Measurements from ENCODE around the gene PPOX. TPM values are rescaled to one million over a fixed set of nuclear protein-coding genes. Genes with fewer than 3 reads are reported as not detected.

Gene PPOX
- total RNA-seq, 4 donors from 2014 or later: 16.7 to 46.5 (median 24.8) TPM

- intact Hi-C loops (cut with DNase I; ENCODE audit: low total_unique reads): no loop called here
- no peak for DNase-seq (ENCODE audit: low spot score in 2 of 2)
- no peak overlapping the region for H3K4me3 ChIP-seq (ENCODE audit: low read depth, poor library complexity, severe bottlenecking)
- TF ChIP-seq CTCF (IDR thresholded peaks at IDR 0.05) (no peak), POLR2A (IDR thresholded peaks at IDR 0.05) (no peak)
- WGBS, 2 donors: 67 to 69% methylated on average over 21 of the region's 21 CpGs
These were observed 27.5 kb downstream of the PPOX start for GRCh38 chr1:161193561-161194235.

GRCh38 chr1:161195171-161195570 lies 28.9 kb downstream of the PPOX start:
- WGBS, 2 donors: 82 to 93% methylated on average over 4 of the region's 4 CpGs
- intact Hi-C loops (cut with DNase I; ENCODE audit: low total_unique reads): no loop called here
- DNase-seq (ENCODE audit: low spot score in 2 of 2): no peak
- no peak overlapping the region for H3K4me3 ChIP-seq (ENCODE audit: low read depth, poor library complexity, severe bottlenecking)
- TF ChIP-seq CTCF (IDR thresholded peaks at IDR 0.05) (no peak), POLR2A (IDR thresholded peaks at IDR 0.05) (no peak)

GRCh38 chr1:161196111-161196510 lies 29.9 kb downstream of the PPOX start:
- no peak for TF ChIP-seq CTCF (IDR thresholded peaks at IDR 0.05)
- TF ChIP-seq POLR2A (IDR thresholded peaks at IDR 0.05): no peak
- DNase-seq (ENCODE audit: low spot score in 2 of 2): no peak
- intact Hi-C loops (cut with DNase I; ENCODE audit: low total_unique reads): no loop called here
- 86 to 89% methylated on average over 7 of the region's 7 CpGs for WGBS, 2 donors
- no peak overlapping the region for H3K4me3 ChIP-seq (ENCODE audit: low read depth, poor library complexity, severe bottlenecking)

- no peak for TF ChIP-seq POLR2A (IDR thresholded peaks at IDR 0.05)
- TF ChIP-seq CTCF (IDR thresholded peaks at IDR 0.05): no peak
- WGBS, 2 donors: 61 to 63% methylated on average over 24 to 27 of the region's 27 CpGs
- DNase-seq (ENCODE audit: low spot score in 2 of 2): peak in 1 of 2 donors; percentile 90
- H3K4me3 ChIP-seq (ENCODE audit: low read depth, poor library complexity, severe bottlenecking): peak overlapping the region; percentile 2
- intact Hi-C loops (cut with DNase I; ENCODE audit: low total_unique reads): no loop called here
These were observed 30.6 kb downstream of the PPOX start for GRCh38 chr1:161196521-161197451.

- TF ChIP-seq CTCF (IDR thresholded peaks at IDR 0.05) (no peak), POLR2A (IDR thresholded peaks at IDR 0.05) (no peak)
- intact Hi-C loops (cut with DNase I; ENCODE audit: low total_unique reads): no loop called here
- peak overlapping the region; percentile 2 for H3K4me3 ChIP-seq (ENCODE audit: low read depth, poor library complexity, severe bottlenecking)
- DNase-seq (ENCODE audit: low spot score in 2 of 2): peak in 1 of 2 donors; percentile 76
- 18 to 44% methylated on average over 9 to 11 of the region's 11 CpGs for WGBS, 2 donors
These were observed 31.5 kb downstream of the PPOX start for GRCh38 chr1:161197560-161198193.
